Activated CD4-positive, CD25-positive, alpha-beta regulatory T cell (primary cell): ENCODE results near the gene TSPAN32.
"Not testable (repeated sequence)": the region's sequence is repeated elsewhere in the genome, so short reads cannot be mapped to it uniquely, and the experiment has no call there.

Experiments
- DNase-seq, 4 experiments: peaks; one replicate each; lab custom pipeline; 2025; lab: John Stamatoyannopoulos, UW

TSPAN32 gene

DNA sequence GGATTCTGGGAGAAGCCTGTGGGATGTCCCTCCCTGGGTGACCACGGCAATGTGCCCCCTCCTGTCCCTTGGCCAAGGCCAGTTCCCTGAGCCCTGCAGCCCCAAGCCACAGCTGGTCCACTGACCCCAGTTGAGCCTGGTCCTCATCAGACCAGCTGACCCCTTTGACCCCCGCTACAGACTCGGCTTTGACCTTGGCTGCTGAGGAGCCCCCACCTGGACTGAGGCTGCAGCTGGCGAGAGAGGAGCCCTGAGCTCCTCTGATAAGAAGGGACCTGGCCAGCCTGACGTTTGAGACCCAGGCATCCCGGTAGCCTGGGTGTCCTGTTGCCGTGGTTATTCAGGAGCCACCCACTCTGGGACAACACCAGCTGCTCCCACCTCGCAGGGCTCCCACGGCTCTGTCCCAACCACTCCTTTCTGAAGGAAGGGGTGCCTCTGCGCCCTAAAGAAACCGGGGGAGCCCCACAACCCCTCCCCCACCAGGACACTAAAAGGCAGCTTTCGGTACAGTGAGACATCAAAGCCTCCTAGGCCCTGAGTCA lies 34.4 kb upstream of the TSPAN32 start:
- DNase-seq, result no peak

DNA sequence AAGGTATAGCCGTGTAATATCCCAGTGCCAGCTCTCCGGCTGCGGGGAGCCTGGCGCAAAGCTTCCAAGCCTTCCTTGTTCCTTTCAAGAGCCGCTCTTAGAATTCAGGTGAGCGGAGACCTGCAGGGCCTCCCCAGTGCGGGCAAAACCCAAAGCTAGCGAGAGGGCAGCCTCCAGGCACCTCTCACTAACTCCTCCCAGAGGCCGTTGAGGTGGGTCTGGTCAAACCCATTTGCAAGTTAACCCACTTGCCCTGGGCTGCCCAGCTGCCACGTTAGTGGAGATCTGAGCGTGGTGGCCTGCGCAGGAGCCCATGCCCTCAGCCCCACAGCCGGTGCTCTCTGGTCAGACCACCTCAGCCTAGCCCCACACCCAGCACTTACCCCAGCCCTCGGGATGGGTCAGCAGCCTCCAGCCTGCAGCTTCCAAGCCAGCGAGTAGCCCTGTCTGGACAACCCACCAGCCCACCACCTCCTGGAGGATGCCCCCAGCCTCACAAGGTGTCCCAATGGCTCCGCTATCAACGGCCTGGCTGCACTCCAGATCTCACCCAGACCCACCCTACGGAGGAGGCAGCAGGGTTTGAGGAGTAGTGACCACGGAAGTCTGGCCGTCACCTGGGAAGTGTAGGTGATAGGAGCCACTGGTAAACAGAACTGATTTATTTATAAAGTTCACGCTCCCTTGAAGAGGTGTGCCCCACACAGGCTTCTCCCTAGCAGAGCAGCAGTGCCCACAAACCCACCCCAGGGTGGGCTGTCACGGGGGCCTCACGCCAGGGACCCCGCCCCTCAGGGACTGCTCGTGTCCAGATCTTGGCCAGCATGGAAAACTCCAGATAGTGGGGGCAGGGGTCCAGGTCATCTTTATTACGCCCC lies 33.7 kb upstream of the TSPAN32 start:
- DNase-seq, result no peak

DNA sequence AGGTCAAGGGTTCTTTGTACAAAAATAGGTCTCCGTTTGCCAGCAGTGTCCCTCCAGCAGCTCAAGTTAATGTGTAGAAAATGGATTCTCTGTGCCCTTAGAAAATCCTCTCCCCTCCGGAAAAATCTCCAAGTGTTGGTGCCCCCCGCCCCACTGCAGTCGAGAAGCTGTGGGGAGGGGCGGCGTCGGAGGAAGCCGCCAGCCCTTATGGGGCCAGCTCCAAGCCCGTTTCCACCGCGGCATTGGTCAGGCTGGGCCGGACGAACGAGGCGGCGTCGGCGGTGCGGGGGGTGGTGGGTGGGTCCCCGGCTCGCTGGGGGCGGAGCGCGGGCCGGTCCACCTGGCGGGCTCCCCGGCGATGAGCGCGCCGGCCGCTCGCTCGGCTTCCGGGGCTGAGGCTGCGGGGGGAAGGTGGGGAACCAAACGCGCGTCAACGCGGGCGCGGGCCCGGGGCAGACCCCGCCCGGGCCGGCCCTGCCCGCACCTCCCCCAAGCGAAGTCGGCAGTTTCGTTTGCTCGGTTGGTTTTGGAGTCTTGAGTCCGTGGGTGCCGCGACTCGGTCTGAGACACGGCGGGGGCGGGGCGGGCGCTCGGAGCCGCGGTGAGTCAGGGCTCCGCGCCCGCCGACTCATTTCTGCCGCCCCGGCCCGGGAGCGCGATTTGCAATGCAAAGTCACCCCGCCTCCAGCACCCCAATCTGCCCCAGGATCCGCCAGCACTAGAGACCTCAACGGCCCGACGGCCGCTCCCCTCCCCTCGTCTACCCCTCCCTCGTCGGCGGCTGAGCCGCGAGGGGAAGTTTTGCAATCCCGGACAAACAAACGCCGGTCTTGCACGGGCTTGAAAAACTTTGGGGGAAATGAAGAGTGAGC lies 32.8 kb upstream of the TSPAN32 start:
- DNase-seq, result peak in 2 of 4 experiments; percentile 51 to 53

DNA sequence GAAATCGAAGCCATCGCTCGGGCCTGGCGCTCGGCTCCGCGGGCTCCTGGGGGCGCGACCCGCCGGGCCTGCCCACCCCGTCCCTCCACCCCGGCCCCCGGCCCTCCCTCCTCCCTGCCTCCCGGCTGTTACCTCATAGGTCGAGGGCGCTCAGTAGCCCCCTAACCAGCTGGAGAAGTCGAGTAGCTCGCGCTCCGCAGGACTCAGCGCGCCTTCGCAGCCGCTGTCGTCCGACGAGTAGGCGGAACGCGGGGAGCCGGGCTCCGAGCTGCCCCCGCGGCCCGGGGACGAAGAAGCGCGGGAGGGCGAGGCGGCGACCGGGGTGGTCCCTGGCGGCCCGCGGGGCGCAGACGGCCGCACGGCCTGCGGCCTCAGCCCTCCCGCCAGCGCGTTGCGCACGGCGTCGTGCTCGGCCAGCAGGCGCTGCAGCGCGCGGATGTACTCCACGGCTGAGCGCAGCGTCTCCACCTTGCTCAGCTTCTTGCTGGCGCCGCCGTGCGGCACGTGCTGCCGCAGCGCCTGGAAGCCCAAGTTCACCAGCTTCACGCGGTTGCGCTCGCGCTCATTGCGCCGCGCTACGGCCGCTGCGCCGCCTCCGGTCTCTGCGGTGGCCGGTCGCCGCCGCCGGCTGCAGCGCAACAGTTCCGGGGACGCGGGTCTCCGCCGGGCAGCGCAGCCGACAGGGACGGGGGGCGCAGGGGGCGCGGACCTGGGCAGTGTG lies 32.1 kb upstream of the TSPAN32 start:
- peak in 1 of 4 experiments; percentile 16 for DNase-seq

DNA sequence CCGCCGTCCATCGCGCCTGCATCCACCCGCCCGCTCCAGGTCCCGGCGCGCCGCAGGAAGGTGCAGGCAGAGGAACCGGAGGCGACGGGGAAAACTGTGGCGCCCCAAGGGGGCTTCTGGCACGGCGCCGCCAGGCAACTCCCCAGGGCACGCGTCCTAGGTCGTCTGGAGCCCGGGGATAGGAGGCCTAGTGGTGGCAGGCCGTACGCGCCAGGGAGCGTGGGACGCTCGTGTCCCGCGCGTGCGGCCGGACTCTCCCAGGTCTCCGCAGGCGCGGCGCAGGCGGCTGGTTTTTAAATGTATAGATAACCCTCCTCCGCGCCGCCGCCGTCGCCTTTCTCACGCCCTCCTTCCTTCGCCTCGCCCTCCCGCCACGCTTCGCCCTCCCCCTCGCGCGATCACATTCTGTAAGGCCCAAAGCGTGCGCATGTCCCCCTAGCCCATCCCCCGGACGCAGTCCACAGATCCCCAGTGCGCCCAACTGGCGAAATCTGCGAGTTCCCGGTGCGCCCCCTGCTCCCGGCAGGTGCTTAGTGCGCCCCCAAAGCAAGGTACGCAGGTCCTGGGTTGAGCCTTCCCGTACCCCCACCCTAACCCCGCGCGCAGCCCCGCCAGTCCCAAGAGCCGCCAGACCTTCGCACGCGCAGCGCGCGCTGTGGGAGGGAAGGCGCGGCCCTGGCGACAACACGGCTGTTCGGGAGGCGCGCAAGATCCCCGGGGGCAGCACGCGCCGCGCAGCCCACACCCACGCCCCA lies 31.3 kb upstream of the TSPAN32 start, which contains the start of gene ASCL2:
TSS of gene ASCL2 (minus strand) at position 267 of the 755 bp plus-strand sequence. CDS start at position 11, 256 bp downstream.
- DNase-seq, result no peak

DNA sequence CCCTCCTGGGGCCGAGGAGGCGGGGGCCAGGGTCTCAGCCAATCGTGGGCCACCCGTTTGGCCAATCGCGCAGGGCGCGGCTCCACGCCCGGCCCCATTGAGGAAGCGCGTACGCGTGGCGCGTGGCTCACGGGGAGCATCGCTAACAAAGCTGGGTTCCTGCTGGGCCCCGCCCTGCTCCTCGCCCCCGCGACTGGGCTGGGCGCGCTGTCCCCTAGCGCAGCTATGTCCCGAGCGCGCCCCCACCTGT lies 30.8 kb upstream of the TSPAN32 start:
- peak in 1 of 4 experiments; percentile 20 for DNase-seq

DNA sequence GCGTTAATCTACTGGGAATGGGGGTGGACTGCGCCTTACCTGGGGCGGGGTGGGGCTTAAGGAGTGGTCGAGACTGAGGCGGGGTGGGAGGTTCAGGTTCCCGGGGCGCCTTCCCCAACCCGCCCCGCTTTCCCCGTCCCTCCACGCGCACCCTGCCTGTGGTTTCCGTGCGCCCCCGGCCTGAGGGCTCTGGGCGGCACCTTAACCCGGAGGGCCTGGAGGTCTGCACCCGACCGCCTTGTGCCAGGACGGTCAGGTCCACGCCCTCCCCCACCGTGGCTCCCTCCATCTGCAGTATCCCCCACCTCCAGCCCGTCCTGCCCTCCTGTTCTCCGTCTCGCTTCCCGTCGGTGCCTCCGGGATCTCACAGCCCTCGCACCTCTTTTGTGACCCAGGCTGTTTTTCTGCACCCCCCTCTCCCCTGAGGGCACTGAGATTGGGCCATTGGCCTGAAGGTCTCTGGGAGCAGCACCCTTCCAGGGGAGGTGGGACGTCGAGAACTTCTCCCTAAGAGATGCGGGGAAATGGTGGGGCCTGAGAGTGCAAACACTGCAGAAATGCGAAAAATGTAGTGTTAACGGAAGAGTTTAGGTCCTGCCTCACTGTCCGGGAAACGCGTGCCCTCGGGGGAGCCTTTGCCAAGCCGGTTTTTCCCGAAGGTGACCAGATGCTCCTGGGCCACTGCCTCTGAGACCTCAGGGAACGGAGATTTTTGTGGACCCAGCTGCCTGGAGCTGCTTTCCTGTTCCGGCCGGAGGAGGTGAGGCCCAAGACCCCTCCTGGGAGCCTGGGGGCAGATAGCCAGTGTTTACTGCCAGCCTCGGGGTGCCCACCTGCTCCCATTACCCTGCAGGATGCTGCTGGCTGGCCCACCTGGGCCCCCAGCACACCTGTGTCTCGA lies 30.2 kb upstream of the TSPAN32 start:
- no peak for DNase-seq

DNA sequence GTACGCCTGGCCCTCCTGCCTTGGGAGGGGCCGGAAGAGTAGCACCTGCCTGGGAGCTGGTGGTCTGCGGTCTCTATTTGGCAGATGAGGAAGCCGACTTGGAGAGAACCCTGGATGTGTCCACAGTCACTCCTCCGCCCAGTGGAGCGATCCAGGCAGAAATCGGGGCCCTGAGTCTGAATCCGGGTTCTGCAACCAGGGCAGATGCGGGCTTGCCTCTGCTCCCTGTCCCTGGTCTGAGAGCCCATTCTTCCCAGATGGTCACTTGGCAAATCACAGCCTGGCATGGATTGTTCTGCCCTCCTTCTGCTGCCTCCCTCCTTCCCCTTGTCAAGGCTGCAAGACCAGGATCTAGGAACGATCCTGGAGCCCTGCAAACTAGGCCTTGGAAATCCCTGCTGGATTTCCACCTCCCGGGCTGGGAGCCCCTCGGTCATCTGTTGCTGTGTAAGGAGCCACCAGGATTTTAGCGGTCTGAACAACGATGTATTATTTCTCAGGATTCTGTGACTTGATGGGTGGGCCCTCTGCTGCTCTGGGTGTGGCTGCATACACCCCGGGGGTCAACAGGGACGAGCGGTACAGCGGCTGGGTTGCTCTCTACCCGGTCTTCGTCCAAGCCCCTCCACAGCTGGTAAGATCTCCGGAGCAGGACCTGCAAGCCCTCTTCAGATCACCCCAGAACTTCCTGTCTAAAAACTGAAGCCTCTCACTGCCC lies 29.4 kb upstream of the TSPAN32 start:
- DNase-seq, result no peak

DNA sequence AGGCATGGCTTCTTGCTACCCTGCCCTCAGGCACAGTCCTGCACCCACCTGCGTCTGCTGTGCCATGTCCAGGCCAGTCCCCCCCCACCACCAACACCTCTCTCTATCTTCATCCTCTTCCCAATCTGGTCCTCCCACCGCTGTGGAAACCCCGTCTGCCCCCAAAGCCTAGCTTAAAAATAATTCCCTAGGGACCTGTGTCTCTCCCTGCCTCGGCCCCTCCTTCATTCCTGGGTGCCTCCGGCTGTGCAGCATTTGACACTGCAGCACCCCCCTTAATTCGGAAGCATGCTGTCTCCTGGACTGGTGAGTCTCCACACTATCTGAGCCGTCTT lies 28.9 kb upstream of the TSPAN32 start:
- DNase-seq, result no peak

DNA sequence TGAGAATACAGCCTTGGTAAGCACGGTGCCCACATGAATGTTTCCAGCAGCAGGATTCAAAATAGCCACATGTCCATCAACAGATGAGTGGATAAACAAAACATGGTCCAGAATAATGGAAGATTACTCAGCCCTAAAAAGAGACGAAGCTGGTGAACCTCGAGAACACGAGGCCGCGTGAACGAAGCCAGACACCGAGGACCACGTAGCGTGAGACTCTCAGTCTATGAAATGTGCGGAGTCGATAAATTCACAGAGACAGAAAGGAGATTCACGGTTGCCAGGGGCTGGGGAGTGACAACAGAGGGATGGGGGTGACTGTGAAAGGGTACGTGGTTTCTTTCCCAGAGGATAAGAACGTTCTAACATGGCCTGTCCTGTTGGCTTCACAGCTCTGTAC lies 28.5 kb upstream of the TSPAN32 start:
- DNase-seq, result no peak

DNA sequence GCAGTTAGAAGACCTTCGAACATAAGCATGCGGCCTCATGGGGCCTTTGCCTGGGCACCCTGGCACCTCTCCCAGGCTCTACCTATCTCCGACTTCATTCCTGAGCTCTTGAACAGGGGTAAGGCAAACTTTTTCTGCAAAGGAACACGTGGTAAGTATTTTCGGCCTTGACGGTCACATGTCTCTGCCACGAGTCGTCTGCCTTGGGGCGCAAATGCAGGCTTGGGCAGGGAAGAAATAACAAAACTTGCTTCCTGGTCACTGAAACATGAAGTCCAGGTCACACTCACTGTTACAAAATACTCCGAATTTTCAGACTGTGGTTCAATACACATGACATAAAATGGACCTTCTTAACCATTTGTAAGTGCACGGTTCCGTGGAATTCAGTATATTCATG lies 28.0 kb upstream of the TSPAN32 start:
- no peak for DNase-seq

DNA sequence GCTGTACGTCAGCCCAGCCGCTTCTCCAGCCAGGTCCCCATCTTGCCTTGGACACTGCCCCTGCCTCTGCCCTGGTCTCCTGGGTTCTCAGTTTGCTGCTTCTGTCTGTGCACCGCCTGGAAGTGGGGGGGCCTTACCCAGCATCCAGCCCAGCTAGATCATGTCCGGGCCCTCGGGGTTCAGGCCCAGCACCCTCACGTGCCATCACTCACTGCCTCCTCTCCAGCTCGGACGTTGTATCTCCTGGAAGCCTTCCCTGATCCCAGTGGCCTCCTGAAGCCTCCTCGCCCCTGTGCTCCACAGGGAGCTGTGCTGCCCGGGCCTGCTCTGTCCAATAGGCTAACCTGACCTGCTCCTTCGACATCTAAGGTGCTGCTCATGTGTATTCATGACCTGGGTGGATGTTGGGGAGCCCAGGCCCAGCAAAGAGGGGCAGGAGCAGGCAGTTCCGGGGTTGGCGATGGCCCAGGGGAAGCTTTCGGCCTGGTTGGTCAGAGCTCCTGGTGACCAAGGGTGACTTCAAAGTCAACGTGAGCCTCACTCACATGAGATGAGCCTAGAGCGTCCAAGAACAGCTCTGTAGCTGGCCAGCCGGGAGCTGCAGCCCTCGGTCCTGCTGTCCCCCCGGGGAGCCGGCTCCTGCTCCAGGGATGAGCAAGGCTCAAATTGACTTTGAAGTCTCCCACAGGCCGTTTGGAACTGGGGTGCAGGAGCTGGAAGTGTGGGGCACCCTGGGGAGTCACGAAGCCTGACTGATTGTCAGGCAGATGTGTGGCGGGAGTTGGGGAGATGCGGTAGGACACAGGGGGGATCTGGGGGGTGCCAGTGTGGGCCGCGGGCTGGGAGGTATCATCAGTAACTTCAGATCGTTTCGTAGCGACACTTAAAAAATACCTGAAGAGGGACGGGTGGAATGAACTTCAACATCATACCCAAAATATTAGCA lies 26.2 kb upstream of the TSPAN32 start:
- no peak for DNase-seq

DNA sequence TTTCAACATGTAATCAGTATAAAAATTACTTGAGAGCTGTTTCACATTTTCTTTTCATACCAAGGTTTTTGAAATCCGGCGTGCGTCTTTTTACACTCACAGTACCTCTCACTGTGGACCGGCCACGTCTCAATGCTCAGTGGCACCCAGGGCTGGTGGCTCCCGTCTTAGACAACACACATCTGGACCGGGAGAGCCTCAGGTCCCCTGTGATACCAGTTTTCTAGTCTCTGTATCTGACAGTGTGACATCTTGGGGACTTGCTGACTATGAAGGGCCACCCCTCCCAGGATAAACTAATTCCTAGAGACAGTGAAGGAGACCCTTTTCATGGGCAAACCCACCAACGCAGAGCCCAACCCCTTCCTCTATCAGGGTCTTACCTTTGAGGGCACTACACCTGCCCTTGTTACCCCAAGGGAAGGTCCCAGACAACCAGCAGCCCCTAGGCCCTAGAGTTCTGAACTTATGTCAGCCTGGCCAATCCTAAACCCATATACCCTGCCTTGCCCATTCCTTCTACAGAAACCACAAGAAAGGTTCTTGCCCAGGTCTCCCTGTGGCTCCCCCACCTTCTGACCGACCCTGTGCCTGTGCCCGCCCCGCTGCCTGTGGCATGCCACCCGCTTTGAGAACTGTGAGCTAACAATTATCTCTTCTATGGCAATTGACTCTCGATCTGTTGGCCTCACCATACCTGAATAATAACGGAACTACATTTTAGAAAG lies 25.4 kb upstream of the TSPAN32 start:
- no peak for DNase-seq

DNA sequence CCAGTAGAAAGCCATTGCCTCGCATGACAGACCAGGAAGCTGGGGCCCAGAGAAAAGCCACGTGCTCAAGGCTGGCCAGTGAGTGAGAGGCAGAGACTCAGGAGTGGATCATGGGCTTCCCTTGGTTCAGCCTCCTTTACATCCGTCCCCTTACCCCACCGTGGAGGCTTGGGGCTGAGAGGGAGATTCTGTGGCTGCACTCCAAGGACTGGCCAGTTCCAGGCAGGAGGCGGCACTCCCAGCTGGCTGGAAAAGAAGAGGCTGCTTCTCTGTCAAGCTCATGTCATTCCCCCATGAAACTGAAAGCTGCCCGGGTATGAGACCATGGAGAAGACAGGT lies 24.8 kb upstream of the TSPAN32 start:
- DNase-seq, result no peak

DNA sequence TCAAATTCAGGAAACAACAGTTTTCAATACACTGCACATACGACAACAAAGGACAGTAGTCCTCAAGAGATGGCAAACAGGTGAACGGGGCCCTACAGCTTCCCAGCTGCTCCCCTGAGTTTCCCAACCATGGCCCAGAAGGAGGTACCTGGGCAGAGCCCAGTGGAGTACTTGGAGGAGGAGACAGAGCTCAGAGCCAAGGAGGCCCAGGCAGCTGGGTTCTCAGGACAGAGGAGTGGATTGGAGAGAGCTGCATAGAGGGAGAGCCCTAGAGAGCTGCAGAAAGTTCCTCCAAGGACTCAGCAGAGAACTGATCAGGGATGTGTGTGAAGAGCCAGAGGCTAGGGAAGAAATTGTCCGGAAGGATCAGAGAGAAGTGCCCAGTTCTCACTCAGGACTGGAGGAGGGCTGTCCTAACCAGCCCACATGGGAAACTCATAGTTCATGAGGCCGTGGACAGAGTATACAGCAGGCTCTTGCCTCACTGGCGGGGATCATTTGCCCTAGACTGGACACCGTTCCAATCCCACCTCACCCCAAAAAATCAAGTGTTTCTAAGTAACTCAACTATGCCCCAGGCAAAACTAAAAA lies 23.8 kb upstream of the TSPAN32 start:
- DNase-seq, result no peak

DNA sequence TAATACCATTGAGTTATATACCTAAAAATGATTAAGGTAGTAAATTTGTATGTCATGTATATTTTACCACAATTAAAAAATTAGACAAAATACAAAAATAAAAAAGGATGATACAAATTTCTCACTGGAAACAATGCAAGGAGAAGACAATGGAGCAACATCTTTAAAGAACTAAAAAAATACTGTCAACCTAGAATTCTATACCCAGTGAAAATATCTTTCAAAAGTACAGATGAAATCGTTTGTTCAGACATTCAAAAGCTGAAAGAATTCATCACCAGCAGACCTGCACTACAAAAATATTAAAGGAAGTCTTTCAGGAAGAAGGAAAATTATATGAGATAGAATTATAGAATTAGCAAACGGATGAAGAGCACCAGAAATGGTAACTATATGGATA lies 21.6 kb upstream of the TSPAN32 start:
- no peak for DNase-seq

DNA sequence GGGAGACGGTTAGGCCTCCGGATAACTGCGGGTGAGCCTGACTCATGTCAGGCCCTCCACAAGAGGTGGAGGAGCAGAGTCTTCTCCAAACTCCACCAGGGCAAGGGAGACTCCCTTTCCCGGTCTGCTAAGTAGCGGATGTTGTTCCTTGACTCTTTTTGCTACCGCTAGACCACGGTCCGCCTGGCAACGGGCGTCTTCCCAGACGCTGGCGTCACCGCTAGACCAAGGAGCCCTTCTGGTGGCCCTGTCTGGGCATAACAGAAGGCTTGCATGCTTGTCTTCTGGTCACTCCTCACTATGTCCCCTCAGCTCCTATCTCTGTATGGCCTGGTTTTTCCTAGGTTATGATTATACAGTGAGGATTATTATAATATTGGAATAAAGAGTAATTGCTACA lies 15.5 kb upstream of the TSPAN32 start:
- DNase-seq, result not testable (repeated sequence)

DNA sequence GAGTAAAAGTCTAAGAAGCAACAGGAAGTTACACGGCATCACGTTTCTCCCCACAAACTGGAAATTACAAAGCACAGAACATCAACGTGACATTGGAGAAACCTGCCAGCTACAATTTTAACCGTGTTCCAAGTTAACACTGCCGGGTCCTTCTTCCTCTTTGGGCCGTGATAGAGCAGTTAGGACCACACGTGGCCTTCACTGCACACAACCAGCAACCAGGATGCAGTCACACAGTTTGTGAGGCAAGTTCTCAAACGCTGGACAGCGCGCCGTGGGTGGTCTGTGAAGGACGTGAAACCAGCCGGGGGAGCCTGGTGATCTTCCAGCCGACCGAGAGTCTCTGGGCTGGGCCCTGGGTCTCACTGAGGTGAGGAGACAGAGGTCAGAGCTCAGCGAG lies 14.7 kb upstream of the TSPAN32 start:
- DNase-seq, result no peak
